Measurements from ENCODE around the gene ANO4. TPM values are rescaled to one million over a fixed set of nuclear protein-coding genes. Genes with fewer than 3 reads are reported as not detected.
A peak's percentile ranks its signal among the peaks of the same experiment; 100 is the strongest.

ANO4 gene
- total RNA-seq, 2 donors from 2014 or later = 0.19 to 0.32 TPM

DNA sequence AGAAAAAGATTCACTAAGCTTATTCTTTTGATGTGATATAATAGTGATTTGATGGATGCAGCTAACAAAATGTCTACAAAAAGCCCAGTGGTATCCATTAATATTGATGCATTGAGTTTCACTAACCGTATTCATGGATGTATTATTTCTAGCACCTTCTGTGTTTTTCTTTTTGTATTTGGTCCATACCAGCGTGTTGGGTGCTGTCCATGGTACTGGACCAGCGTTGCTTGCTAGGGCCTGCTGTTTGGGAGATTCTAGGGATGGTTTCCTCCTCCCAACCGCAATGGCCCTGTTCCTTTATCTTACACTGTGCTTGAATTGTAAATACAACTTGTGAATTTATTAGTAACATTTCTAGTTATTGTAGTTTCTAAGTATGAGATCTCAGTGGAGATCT lies 31.7 kb downstream of the ANO4 start:
- Histone ChIP-seq H3K27ac (no peak overlapping the region), H3K27me3 (no peaks in the 10 kb centered on the region), H3K9ac (ENCODE audit: low read depth in 2 of 2, low read length in 2 of 2) (no peak overlapping the region), H3K4me1 (no peaks in the 10 kb centered on the region), H3K4me3 (no peak overlapping the region), H3K36me3 (no peaks in the 10 kb centered on the region), H3K9me3 (no peaks in the 10 kb centered on the region)
- DNase-seq = peak; percentile 37
- TF ChIP-seq, protein P1, sequence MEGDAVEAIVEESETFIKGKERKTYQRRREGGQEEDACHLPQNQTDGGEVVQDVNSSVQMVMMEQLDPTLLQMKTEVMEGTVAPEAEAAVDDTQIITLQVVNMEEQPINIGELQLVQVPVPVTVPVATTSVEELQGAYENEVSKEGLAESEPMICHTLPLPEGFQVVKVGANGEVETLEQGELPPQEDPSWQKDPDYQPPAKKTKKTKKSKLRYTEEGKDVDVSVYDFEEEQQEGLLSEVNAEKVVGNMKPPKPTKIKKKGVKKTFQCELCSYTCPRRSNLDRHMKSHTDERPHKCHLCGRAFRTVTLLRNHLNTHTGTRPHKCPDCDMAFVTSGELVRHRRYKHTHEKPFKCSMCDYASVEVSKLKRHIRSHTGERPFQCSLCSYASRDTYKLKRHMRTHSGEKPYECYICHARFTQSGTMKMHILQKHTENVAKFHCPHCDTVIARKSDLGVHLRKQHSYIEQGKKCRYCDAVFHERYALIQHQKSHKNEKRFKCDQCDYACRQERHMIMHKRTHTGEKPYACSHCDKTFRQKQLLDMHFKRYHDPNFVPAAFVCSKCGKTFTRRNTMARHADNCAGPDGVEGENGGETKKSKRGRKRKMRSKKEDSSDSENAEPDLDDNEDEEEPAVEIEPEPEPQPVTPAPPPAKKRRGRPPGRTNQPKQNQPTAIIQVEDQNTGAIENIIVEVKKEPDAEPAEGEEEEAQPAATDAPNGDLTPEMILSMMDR (IDR thresholded peaks at IDR 0.05) = no peak
- intact Hi-C loops (cut with DNase I) = loop anchor here (5.0 kb wide), 1 partner anchor 496 kb away; no protein-coding TSS in a partner anchor

DNA sequence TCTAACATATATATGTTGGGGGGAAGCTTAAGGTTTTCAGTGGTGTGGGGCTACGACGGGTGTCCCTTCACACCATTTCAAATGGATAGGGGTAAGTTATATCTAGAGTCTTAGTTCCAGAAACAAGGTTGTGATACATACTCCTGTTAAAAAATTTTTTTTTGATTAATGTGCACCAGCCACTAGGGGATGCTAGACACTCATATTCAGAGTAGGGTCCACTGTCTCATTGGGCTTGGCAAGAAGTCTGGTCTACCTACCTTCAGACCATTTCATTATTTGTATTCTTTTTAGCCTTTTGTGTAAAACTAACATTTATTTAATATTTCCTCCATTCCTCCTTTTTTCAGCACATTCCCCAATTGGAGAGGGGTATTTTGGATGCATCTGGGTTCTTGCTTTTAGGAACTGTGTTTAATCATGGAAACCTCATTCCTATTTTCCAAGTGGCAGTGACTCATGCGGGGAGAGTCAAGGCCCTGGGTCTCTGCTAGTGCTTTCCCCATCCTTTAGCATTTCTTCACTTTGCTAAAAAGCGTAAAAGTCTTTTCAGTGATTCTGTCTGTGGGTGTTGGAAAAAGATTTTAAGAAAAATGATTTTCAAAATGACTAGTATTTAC lies 33.4 kb downstream of the ANO4 start:
- TF ChIP-seq, protein P1 (IDR thresholded peaks at IDR 0.05) = peak; percentile 57
- H3K9ac ChIP-seq (ENCODE audit: low read depth in 2 of 2, low read length in 2 of 2) = no peak overlapping the region
- no peak overlapping the region for H3K4me3 ChIP-seq
- no peaks in the 10 kb centered on the region for H3K4me1 ChIP-seq
- no peaks in the 10 kb centered on the region for H3K36me3 ChIP-seq
- no peaks in the 10 kb centered on the region for H3K27me3 ChIP-seq
- H3K27ac ChIP-seq = no peak overlapping the region
- no peaks in the 10 kb centered on the region for H3K9me3 ChIP-seq
- DNase-seq = no peak
- intact Hi-C loops (cut with DNase I) = loop anchor here (5.0 kb wide), 1 partner anchor 494 kb away; no protein-coding TSS in a partner anchor

DNA sequence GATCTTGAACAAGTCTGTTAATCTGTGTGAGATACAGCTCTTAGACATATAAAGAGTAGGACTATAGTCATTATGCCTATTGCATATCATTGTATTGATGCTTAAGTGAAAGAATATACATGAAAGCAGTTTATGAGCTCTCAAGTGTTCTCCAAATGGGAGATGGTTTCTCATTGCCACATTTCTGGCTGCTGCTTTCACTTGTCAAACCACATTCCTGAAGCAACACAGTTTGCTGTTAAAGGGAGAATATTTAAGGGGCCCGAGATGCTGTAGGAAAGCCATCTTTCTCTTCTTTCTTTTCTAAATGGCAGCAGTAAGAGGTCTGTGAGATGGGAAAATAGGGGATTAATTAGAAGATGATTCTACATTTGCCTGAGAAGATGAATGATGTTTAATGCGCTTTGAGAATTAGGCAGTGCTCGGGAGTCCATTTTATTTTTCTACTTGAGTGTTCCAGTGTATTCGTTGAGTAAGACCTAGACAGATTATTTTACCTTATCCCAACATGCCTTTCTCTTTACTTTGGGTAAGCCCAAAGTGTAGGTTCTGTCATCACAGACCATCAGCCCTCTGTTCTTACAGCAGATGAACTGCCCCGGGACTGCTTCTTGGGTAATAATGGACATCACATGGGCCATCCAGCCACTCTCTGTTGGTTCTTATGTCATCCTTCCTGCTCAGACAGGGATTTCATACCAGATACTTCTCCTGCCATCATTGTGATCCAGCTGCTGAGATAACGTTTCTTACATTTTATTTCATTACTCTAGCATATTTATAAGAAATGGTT lies 35.6 kb downstream of the ANO4 start:
- intact Hi-C loops (cut with DNase I) = no loop called here

DNA sequence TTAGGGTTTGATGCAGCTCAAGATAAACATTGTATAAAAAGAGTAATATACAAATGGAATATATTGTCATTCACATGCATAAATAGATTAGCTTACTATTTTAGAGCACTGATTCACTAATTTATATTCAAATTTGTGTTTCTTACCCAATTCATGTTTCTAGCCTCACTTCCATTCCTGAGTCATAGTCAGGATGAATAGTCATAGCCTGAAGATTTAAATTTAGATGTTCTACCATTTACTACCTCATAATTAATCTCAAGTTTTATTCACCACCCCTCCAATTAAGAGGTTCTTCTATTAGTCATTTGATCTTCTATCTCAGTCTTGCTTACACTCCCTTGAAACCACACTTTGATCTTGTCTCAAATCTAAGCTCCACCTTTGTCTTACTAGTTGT lies 38.7 kb downstream of the ANO4 start:
- DNase-seq = no peak
- Histone ChIP-seq H3K27me3 (no peaks in the 10 kb centered on the region), H3K9ac (ENCODE audit: low read depth in 2 of 2, low read length in 2 of 2) (no peak overlapping the region), H3K36me3 (no peaks in the 10 kb centered on the region), H3K4me3 (no peak overlapping the region), H3K27ac (no peak overlapping the region), H3K4me1 (no peaks in the 10 kb centered on the region), H3K9me3 (no peaks in the 10 kb centered on the region)
- intact Hi-C loops (cut with DNase I) = no loop called here
- TF ChIP-seq, protein P1 (IDR thresholded peaks at IDR 0.05) = no peak

More for the DNA sequence above, 35.6 kb downstream of the ANO4 start:
- Histone ChIP-seq H3K27ac (no peak overlapping the region), H3K27me3 (no peaks in the 10 kb centered on the region), H3K9me3 (no peaks in the 10 kb centered on the region), H3K36me3 (no peaks in the 10 kb centered on the region), H3K9ac (ENCODE audit: low read depth in 2 of 2, low read length in 2 of 2) (no peak overlapping the region), H3K4me3 (no peak overlapping the region), H3K4me1 (no peaks in the 10 kb centered on the region)
- no peak for DNase-seq
- TF ChIP-seq, protein P1 (IDR thresholded peaks at IDR 0.05) = no peak

DNA sequence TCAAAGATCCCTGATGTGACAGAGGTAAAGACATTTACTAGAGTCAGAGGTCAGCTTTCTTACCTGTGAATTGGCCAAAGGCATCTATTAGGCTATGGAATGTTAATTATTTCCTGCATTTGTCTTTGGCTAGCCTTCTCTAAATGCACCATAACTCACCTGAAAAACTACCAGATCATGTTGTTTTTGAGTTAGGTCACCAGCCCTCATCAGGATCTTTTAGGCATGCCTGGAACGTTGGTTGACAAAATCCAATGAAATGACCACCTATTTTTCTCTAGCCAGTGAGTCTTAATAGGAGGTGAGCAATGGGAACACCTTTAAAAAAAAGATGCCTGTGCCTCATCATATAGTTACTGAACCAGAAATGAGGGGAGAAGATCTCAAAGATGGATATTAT lies 46.2 kb downstream of the ANO4 start:
- TF ChIP-seq, protein P1 (IDR thresholded peaks at IDR 0.05) = no peak
- Histone ChIP-seq H3K27me3 (no peaks in the 10 kb centered on the region), H3K4me1 (no peaks in the 10 kb centered on the region), H3K9ac (ENCODE audit: low read depth in 2 of 2, low read length in 2 of 2) (no peak overlapping the region), H3K4me3 (no peak overlapping the region), H3K9me3 (no peaks in the 10 kb centered on the region), H3K36me3 (no peaks in the 10 kb centered on the region), H3K27ac (no peak overlapping the region)
- DNase-seq = no peak
- intact Hi-C loops (cut with DNase I) = no loop called here

All from colonic mucosa (tissue), 4 donors.